Pons (tissue), 1 donor: ENCODE measurements around the gene NBAS.
A peak's percentile ranks its signal among the peaks of the same experiment; 100 is the strongest.
"Not testable (repeated sequence)": the region's sequence is repeated elsewhere in the genome, so short reads cannot be mapped to it uniquely, and the experiment has no call there.

Source experiments
- DNase-seq: peaks from one replicate; pipeline ENCODE4 v3.0.0-alpha.2; 2016; ENCODE audit warnings: low spot score

The NBAS gene

GRCh38 chr2:15260196-15260595 lies 300.9 kb downstream of the NBAS start:
- no peak for DNase-seq

- no peak for DNase-seq
These were observed 301.8 kb downstream of the NBAS start for GRCh38 chr2:15259356-15259756.

GRCh38 chr2:15258385-15258784 lies 302.7 kb downstream of the NBAS start:
- not testable (repeated sequence) for DNase-seq

GRCh38 chr2:15253835-15254286 lies 307.3 kb downstream of the NBAS start:
- DNase-seq: no peak

- DNase-seq: no peak
These were observed 307.9 kb downstream of the NBAS start for GRCh38 chr2:15253247-15253646.

GRCh38 chr2:15251753-15252152 lies 309.4 kb downstream of the NBAS start:
- no peak for DNase-seq

GRCh38 chr2:15250946-15251345 lies 310.2 kb downstream of the NBAS start:
- not testable (repeated sequence) for DNase-seq

- DNase-seq: no peak
These were observed 314.3 kb downstream of the NBAS start for GRCh38 chr2:15246870-15247269.

GRCh38 chr2:15243762-15244161 lies 317.4 kb downstream of the NBAS start:
- no peak for DNase-seq

GRCh38 chr2:15242936-15243461 lies 318.1 kb downstream of the NBAS start:
- DNase-seq: no peak

GRCh38 chr2:15241929-15242328 lies 319.2 kb downstream of the NBAS start:
- no peak for DNase-seq

GRCh38 chr2:15241201-15241600 lies 319.9 kb downstream of the NBAS start:
- DNase-seq: peak; percentile 86

GRCh38 chr2:15238028-15238427 lies 323.1 kb downstream of the NBAS start:
- DNase-seq: no peak

GRCh38 chr2:15230599-15231192 lies 330.4 kb downstream of the NBAS start:
- no peak for DNase-seq

GRCh38 chr2:15226661-15227060 lies 334.5 kb downstream of the NBAS start:
- DNase-seq: no peak

GRCh38 chr2:15225131-15225530 lies 336.0 kb downstream of the NBAS start:
- no peak for DNase-seq

- no peak for DNase-seq
These were observed 336.5 kb downstream of the NBAS start for GRCh38 chr2:15224641-15225040.

- DNase-seq: no peak
These were observed 337.2 kb downstream of the NBAS start for GRCh38 chr2:15223887-15224286.

- DNase-seq: no peak
These were observed 338.3 kb downstream of the NBAS start for GRCh38 chr2:15222856-15223255.

GRCh38 chr2:15220603-15221002 lies 340.5 kb downstream of the NBAS start:
- no peak for DNase-seq

- no peak for DNase-seq
These were observed 342.6 kb downstream of the NBAS start for GRCh38 chr2:15218423-15219086.

- DNase-seq: no peak
These were observed 348.9 kb downstream of the NBAS start for GRCh38 chr2:15212249-15212648.

GRCh38 chr2:15210542-15210941 lies 350.6 kb downstream of the NBAS start:
- DNase-seq: not testable (repeated sequence)

GRCh38 chr2:15206419-15206818 lies 354.7 kb downstream of the NBAS start:
- no peak for DNase-seq
